Coronary artery (tissue), 2 donors: ENCODE data around the gene SPTB.
A peak's percentile ranks its signal among the peaks of the same experiment; 100 is the strongest.

Experiments
- DNase-seq: peaks from one replicate; pipeline ENCODE4 v3.0.0-alpha.2; 2017; ENCODE audit warnings: low spot score
- H3K27ac ChIP-seq, 2 donors: fragments of 200-600 bp; sonication (generic); one replicate each; pipeline ENCODE4 v1.5.1; 2016 to 2019
- H3K4me3 ChIP-seq: fragments of 200-600 bp; sonication (generic); 2 replicates; pipeline ENCODE4 v1.5.1; 2016; ENCODE audit warnings: mild to moderate bottlenecking, moderate library complexity
- CTCF ChIP-seq: fragments of 200-600 bp; sonication (generic); IDR thresholded peaks from one replicate; pipeline ENCODE4 v1.5.1; 2019; ENCODE audit warnings: antibody characterized with exemption

SPTB gene

GRCh38 chr14:64764641-64765520 is 114.8 kb downstream of the SPTB start:
- DNase-seq, result peak; percentile 90
- peak; percentile 96 for TF ChIP-seq CTCF
- Histone ChIP-seq H3K27ac (peak overlapping the region; percentile 67 to 93), H3K4me3 (peak overlapping the region; percentile 60)

- no peak for DNase-seq
- TF ChIP-seq CTCF, result no peak
- Histone ChIP-seq H3K27ac (peak overlapping the region; percentile 67 to 93), H3K4me3 (peak overlapping the region; percentile 60)
These were observed 115.7 kb downstream of the SPTB start for GRCh38 chr14:64763801-64764621.

GRCh38 chr14:64763085-64763782 is 116.5 kb downstream of the SPTB start:
- no peak for DNase-seq
- Histone ChIP-seq H3K27ac (peak overlapping the region; percentile 67 to 93), H3K4me3 (no peak overlapping the region)
- no peak for TF ChIP-seq CTCF

- Histone ChIP-seq H3K4me3 (peak overlapping the region; percentile 29), H3K27ac (peak overlapping the region; percentile 67 to 93)
- TF ChIP-seq CTCF, result no peak
- peak; percentile 92 for DNase-seq
These were observed 117.4 kb downstream of the SPTB start for GRCh38 chr14:64762044-64763034.

- no peak for DNase-seq
- no peak for TF ChIP-seq CTCF
- peak overlapping the region; percentile 29 for H3K4me3 ChIP-seq
- H3K27ac ChIP-seq, result peak overlapping the region; percentile 67 to 93
These were observed 118.2 kb downstream of the SPTB start for GRCh38 chr14:64761441-64762043.
